HEK293 (cell line): ENCODE data around the gene FKBP5.

Source experiments
- CTCF ChIA-PET: fragments of 350-600 bp; formaldehyde crosslinking; extraction: SDS; loops from one replicate; lab custom pipeline; 2021; ENCODE audit warnings: antibody characterized with exemption; lab: Yijun Ruan, JAX
- POLR2A ChIA-PET: fragments of 300-600 bp; formaldehyde crosslinking; extraction: SDS; loops from one replicate; lab custom pipeline; 2020; ENCODE audit warnings: antibody characterized with exemption, inconsistent platforms; lab: Yijun Ruan, JAX
- H3K27ac ChIP-seq: fragments of 200-500 bp; sonication (Bioruptor generic); 2 replicates; pipeline ENCODE4 v1.5.1; 2014; ENCODE audit warnings: low read depth, low read length, control low read depth, inconsistent platforms; ENCODE audit errors: extremely low read depth
- H3K36me3 ChIP-seq, 2 experiments: fragments of 200-500 bp in 1 of 2; sonication (Bioruptor generic) in 1 of 2; 1 replicate in 1 of 2; 2 replicates in 1 of 2; pipeline ENCODE4 v1.5.1; 2014 to 2017; ENCODE audit warnings: inconsistent platforms in 2 of 2, low read length in 2 of 2; ENCODE audit not compliant: control insufficient read depth in 2 of 2, insufficient read depth in 1 of 2
- H3K4me1 ChIP-seq: fragments of 200-500 bp; sonication (Bioruptor generic); 2 replicates; pipeline ENCODE4 v1.5.1; 2014; ENCODE audit warnings: mild to moderate bottlenecking, low read length, inconsistent platforms; ENCODE audit not compliant: control insufficient read depth, insufficient read depth
- H3K4me3 ChIP-seq: 2 replicates; pipeline ENCODE4 v1.5.1; 2011; ENCODE audit warnings: low read depth, mild to moderate bottlenecking, control low read depth, low read length, moderate library complexity
- H3K9me3 ChIP-seq: fragments of 200-500 bp; sonication (Bioruptor generic); 2 replicates; pipeline ENCODE4 v1.5.1; 2014; ENCODE audit warnings: low read depth, low read length, inconsistent platforms; ENCODE audit not compliant: control insufficient read depth, insufficient read depth
- GLIS1 ChIP-seq: fragments of 450-650 bp; formaldehyde crosslinking; IDR thresholded peaks from 2 replicates; pipeline ENCODE4 v1.5.1; 2016; ENCODE audit warnings: missing biosample characterization, missing genetic modification characterization
- HOXA7 ChIP-seq: sonication (generic); formaldehyde crosslinking; IDR thresholded peaks from 2 replicates; pipeline ENCODE4 v1.8.1; 2022; ENCODE audit warnings: missing genetic modification reagents, borderline replicate concordance
- KLF16 ChIP-seq: fragments of 450-650 bp; formaldehyde crosslinking; IDR thresholded peaks from 2 replicates; pipeline ENCODE4 v1.5.1; 2017; ENCODE audit warnings: missing biosample characterization, missing genetic modification characterization
- SETDB1 ChIP-seq: IDR thresholded peaks from one replicate; pipeline ENCODE4 v1.6.1; 2017; ENCODE audit warnings: mild to moderate bottlenecking, low read length, moderate library complexity, mixed read lengths; ENCODE audit not compliant: insufficient read length
- ZFHX2 ChIP-seq: fragments of 450-650 bp; formaldehyde crosslinking; conservative IDR thresholded peaks from 2 replicates; pipeline ENCODE4 v1.5.1; 2016; ENCODE audit warnings: missing biosample characterization, missing genetic modification characterization
- ZFP3 ChIP-seq: fragments of 450-650 bp; formaldehyde crosslinking; IDR thresholded peaks from 2 replicates; pipeline ENCODE4 v1.5.1; 2016; ENCODE audit warnings: low read depth, missing biosample characterization, missing genetic modification characterization
- ZNF169 ChIP-seq: fragments of 450-650 bp; formaldehyde crosslinking; IDR thresholded peaks from 2 replicates; pipeline ENCODE4 v1.5.1; 2016; ENCODE audit warnings: missing biosample characterization, missing genetic modification characterization
- ZNF202 ChIP-seq: fragments of 450-650 bp; formaldehyde crosslinking; IDR thresholded peaks from 2 replicates; pipeline ENCODE4 v1.5.1; 2016; ENCODE audit warnings: missing biosample characterization, missing genetic modification characterization, borderline replicate concordance
- ZNF211 ChIP-seq: fragments of 450-650 bp; formaldehyde crosslinking; IDR thresholded peaks from 2 replicates; pipeline ENCODE4 v1.5.1; 2016; ENCODE audit warnings: low read depth, missing biosample characterization, missing genetic modification characterization
- ZNF239 ChIP-seq: fragments of 450-650 bp; formaldehyde crosslinking; IDR thresholded peaks from 2 replicates; pipeline ENCODE4 v1.5.1; 2016; ENCODE audit warnings: missing biosample characterization, missing genetic modification characterization
- ZNF48 ChIP-seq: fragments of 450-650 bp; formaldehyde crosslinking; IDR thresholded peaks from 2 replicates; pipeline ENCODE4 v1.5.1; 2016; ENCODE audit warnings: missing biosample characterization, missing genetic modification characterization
- ZNF548 ChIP-seq: fragments of 450-650 bp; formaldehyde crosslinking; IDR thresholded peaks from 2 replicates; pipeline ENCODE4 v1.5.1; 2016; ENCODE audit warnings: missing biosample characterization, missing genetic modification characterization
- ZNF555 ChIP-seq: fragments of 450-650 bp; formaldehyde crosslinking; conservative IDR thresholded peaks from 2 replicates; pipeline ENCODE4 v1.5.1; 2017; ENCODE audit warnings: missing biosample characterization, mild to moderate bottlenecking, missing genetic modification characterization, inconsistent platforms
- ZNF626 ChIP-seq: fragments of 450-650 bp; sonication (Bioruptor Pico); formaldehyde crosslinking; IDR thresholded peaks from 2 replicates; pipeline ENCODE4 v1.5.1; 2018; ENCODE audit warnings: missing biosample characterization, missing genetic modification characterization, inconsistent platforms
- ZNF654 ChIP-seq: fragments of 450-650 bp; formaldehyde crosslinking; IDR thresholded peaks from 2 replicates; pipeline ENCODE4 v1.5.1; 2016; ENCODE audit warnings: low read depth, missing biosample characterization, missing genetic modification characterization
- ZNF701 ChIP-seq: fragments of 450-650 bp; formaldehyde crosslinking; IDR thresholded peaks from 2 replicates; pipeline ENCODE4 v1.5.1; 2016; ENCODE audit warnings: missing biosample characterization, missing genetic modification characterization
- TF ChIP-seq, protein P1 (sequence below): fragments of 450-650 bp; formaldehyde crosslinking; IDR thresholded peaks from 2 replicates; pipeline ENCODE4 v1.5.1; 2016; ENCODE audit warnings: missing biosample characterization, missing genetic modification characterization
- TF ChIP-seq, protein P2 (sequence below): fragments of 450-650 bp; formaldehyde crosslinking; IDR thresholded peaks from 2 replicates; pipeline ENCODE4 v1.5.1; 2016; ENCODE audit warnings: missing biosample characterization, missing genetic modification characterization
- TF ChIP-seq, protein P3 (sequence below): fragments of 450-650 bp; formaldehyde crosslinking; IDR thresholded peaks from 2 replicates; pipeline ENCODE4 v1.5.1; 2016; ENCODE audit warnings: missing biosample characterization, missing genetic modification characterization

FKBP5 gene

DNA sequence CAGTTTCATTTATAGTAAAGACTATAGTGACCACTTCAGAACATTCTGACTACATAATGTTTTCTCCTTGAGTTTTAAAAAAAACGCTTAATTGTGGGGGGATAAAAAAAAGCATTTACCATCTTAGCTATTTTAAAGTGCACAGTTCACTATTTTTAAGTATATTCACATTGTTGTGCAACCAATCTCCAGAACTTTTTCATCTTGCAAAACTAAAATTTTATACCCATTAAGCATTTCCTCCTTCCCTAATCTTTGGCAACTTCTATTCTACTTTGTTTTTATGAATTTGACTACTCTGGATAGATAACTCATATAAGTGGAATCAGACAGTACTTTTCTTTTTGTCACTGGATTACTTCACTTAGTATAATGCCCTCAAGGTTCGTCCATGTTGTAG lies 62.3 kb downstream of the FKBP5 start:
- TF ChIP-seq, protein P1, sequence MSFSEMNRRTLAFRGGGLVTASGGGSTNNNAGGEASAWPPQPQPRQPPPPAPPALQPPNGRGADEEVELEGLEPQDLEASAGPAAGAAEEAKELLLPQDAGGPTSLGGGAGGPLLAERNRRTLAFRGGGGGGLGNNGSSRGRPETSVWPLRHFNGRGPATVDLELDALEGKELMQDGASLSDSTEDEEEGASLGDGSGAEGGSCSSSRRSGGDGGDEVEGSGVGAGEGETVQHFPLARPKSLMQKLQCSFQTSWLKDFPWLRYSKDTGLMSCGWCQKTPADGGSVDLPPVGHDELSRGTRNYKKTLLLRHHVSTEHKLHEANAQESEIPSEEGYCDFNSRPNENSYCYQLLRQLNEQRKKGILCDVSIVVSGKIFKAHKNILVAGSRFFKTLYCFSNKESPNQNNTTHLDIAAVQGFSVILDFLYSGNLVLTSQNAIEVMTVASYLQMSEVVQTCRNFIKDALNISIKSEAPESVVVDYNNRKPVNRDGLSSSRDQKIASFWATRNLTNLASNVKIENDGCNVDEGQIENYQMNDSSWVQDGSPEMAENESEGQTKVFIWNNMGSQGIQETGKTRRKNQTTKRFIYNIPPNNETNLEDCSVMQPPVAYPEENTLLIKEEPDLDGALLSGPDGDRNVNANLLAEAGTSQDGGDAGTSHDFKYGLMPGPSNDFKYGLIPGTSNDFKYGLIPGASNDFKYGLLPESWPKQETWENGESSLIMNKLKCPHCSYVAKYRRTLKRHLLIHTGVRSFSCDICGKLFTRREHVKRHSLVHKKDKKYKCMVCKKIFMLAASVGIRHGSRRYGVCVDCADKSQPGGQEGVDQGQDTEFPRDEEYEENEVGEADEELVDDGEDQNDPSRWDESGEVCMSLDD (tag by site-specific recombination) = no peak
- TF ChIP-seq ZNF555 (tag by site-specific recombination) (no peak), GLIS1 (tag by site-specific recombination) (no peak), ZNF548 (no peak), ZNF202 (tag by site-specific recombination) (no peak), ZNF169 (tag by site-specific recombination) (no peak), ZNF626 (no peak), KLF16 (tag by site-specific recombination) (no peak), ZFHX2 (tag by site-specific recombination) (no peak), ZNF48 (tag by site-specific recombination) (no peak), ZNF701 (tag by site-specific recombination) (no peak), HOXA7 (no peak), SETDB1 (no peak), ZNF211 (tag by site-specific recombination) (no peak), ZNF239 (tag by site-specific recombination) (no peak), ZFP3 (tag by site-specific recombination) (no peak)
- TF ChIP-seq, protein P2, sequence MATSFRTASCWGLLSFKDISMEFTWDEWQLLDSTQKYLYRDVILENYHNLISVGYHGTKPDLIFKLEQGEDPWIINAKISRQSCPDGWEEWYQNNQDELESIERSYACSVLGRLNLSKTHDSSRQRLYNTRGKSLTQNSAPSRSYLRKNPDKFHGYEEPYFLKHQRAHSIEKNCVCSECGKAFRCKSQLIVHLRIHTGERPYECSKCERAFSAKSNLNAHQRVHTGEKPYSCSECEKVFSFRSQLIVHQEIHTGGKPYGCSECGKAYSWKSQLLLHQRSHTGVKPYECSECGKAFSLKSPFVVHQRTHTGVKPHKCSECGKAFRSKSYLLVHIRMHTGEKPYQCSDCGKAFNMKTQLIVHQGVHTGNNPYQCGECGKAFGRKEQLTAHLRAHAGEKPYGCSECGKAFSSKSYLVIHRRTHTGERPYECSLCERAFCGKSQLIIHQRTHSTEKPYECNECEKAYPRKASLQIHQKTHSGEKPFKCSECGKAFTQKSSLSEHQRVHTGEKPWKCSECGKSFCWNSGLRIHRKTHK = no peak
- TF ChIP-seq, protein P3, sequence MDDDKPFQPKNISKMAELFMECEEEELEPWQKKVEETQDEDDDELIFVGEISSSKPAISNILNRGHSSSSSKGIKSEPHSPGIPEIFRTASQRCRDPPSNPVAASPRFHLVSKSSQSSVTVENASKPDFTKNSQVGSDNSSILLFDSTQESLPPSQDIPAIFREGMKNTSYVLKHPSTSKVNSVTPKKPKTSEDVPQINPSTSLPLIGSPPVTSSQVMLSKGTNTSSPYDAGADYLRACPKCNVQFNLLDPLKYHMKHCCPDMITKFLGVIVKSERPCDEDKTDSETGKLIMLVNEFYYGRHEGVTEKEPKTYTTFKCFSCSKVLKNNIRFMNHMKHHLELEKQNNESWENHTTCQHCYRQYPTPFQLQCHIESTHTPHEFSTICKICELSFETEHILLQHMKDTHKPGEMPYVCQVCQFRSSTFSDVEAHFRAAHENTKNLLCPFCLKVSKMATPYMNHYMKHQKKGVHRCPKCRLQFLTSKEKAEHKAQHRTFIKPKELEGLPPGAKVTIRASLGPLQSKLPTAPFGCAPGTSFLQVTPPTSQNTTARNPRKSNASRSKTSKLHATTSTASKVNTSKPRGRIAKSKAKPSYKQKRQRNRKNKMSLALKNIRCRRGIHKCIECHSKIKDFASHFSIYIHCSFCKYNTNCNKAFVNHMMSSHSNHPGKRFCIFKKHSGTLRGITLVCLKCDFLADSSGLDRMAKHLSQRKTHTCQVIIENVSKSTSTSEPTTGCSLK (tag by site-specific recombination) = no peak
- POLR2A ChIA-PET = no interaction called here
- CTCF ChIA-PET = interaction anchor here (0.8 to 2.6 kb wide), 3 partner anchors 16 to 1231 kb away, joined by 3 to 11 read pairs (median 3); partner anchors contain the start of gene ARMC12

DNA sequence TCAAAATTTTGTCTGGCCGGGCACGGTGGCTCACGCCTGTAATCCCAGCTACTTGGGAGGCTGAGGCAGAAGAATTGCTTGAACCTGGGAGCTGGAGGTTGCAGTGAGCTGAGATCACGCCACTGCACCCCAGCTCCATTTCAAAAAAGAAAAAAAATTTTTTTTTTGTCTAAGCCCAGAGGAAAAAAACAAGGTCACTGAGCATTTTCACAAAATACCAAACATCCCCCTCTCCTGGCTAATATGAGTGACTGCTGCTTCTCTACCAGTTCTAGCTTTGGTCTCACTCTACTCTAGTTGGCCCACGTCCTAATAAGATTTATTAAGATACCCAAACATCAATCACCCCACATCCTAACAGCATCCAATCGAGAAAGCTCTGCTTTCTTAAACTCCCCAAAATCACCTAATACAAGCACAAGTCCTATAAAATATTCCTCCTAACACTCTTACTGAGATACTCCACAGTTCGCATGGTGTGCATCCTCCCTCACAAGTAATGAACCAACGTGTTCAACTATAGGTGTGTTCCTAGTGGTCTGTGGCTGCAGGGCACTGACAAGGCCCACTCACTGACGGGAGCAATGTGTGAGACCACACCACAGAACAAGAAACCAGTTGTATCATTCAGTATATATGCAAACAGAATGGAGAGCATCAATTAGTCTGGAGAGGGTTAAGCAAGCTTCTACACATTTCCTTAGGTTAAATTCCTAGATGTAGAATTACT lies 64.2 kb downstream of the FKBP5 start:
- H3K36me3 ChIP-seq = peaks cover 5 to 12% of the 10 kb centered on the region in 2 experiments; a peak in 2 of 3 replicates
- CTCF ChIA-PET = interaction anchor here (0.6 to 2.6 kb wide), 23 partner anchors 9 to 112 kb away, joined by 3 to 17 read pairs (median 4); partner anchors contain the start of gene ARMC12
- TF ChIP-seq ZNF654 (tag by site-specific recombination) (peak; percentile 48), ZNF48 (tag by site-specific recombination) (no peak)
- TF ChIP-seq, all 188 proteins: peak for 1
- Histone ChIP-seq H3K4me3 (no peak overlapping the region), H3K9me3 (no peaks in the 10 kb centered on the region), H3K4me1 (no peaks in the 10 kb centered on the region; the same call in 1 of the 2 replicates), H3K27ac (no peak overlapping the region)
- POLR2A ChIA-PET = interaction anchor here (0.6 to 1.2 kb wide), 2 partner anchors 108 to 973 kb away, joined by 3 to 5 read pairs; no protein-coding TSS in a partner anchor

More for the DNA sequence above, 62.3 kb downstream of the FKBP5 start:
- no peak overlapping the region for H3K4me3 ChIP-seq
- H3K9me3 ChIP-seq = no peaks in the 10 kb centered on the region
- no peak overlapping the region for H3K27ac ChIP-seq
- peaks cover 10% of the 10 kb centered on the region for H3K4me1 ChIP-seq
- H3K36me3 ChIP-seq = peaks cover 0 to 9% of the 10 kb centered on the region in 2 experiments; a peak in 1 of 3 replicates
